IMR-90 (cell line): ENCODE data around the gene ATRNL1. TPM values are rescaled to one million over a fixed set of nuclear protein-coding genes. Genes with fewer than 3 reads are reported as not detected.

Source experiments
- ATAC-seq: fragments of 200-7000 bp; cut with Tn5 transposase; 2 replicates; pipeline ENCODE4 v1.9.1; 2020; ENCODE audit warnings: low read depth, mild to moderate bottlenecking, moderate library complexity
- BruUV-seq: library from RNA; stranded (reverse); fragments of 400-500 nt; replicated peaks from 2 replicates; lab custom pipeline; 2021; lab: Mats Ljungman, UMichigan
- CTCF ChIA-PET: fragments of 300-600 bp; formaldehyde crosslinking; extraction: SDS; loops from one replicate; lab custom pipeline; 2021; ENCODE audit warnings: antibody characterized with exemption; lab: Yijun Ruan, JAX
- POLR2A ChIA-PET: fragments of 300-600 bp; sonication (Branson Sonifier 250); formaldehyde crosslinking; loops from one replicate; lab custom pipeline; 2022; ENCODE audit warnings: antibody characterized with exemption; ENCODE audit not compliant: unreplicated experiment; lab: Charles Lee
- DNase-seq: peaks from one replicate; pipeline ENCODE4 v3.0.0; 2013
- H2AFZ ChIP-seq: replicated peaks from 2 replicates; pipeline ENCODE3; 2013; ENCODE audit warnings: low read length, mild to moderate bottlenecking; ENCODE audit not compliant: poor library complexity
- H2AK5ac ChIP-seq: 2 replicates; pipeline ENCODE4 v1.6.1; 2013; ENCODE audit warnings: low read depth, low read length, inconsistent platforms
- H2AK9ac ChIP-seq: replicated peaks from 2 replicates; pipeline ENCODE3; 2013; ENCODE audit warnings: mild to moderate bottlenecking, low read depth, low read length, moderate library complexity; ENCODE audit not compliant: poor library complexity
- H2BK120ac ChIP-seq: 2 replicates; pipeline ENCODE4 v1.6.1; 2013; ENCODE audit warnings: low read depth, low read length, inconsistent platforms
- H2BK15ac ChIP-seq: 3 replicates; pipeline ENCODE4 v1.6.1; 2013; ENCODE audit warnings: low read depth, low read length, inconsistent platforms
- H2BK20ac ChIP-seq: 2 replicates; pipeline ENCODE4 v1.6.1; 2013; ENCODE audit warnings: low read depth, mild to moderate bottlenecking, inconsistent platforms, low read length, moderate library complexity
- H2BK5ac ChIP-seq: 2 replicates; pipeline ENCODE4 v1.6.1; 2013; ENCODE audit warnings: mild to moderate bottlenecking, low read depth, low read length, inconsistent platforms; ENCODE audit not compliant: poor library complexity, severe bottlenecking
- H3K14ac ChIP-seq: replicated peaks from 2 replicates; pipeline ENCODE4 v1.6.1; 2013; ENCODE audit warnings: low read depth, low read length, inconsistent platforms
- H3K18ac ChIP-seq: 2 replicates; pipeline ENCODE4 v1.6.1; 2013; ENCODE audit warnings: low read depth, low read length, control low read depth
- H3K23ac ChIP-seq: 2 replicates; pipeline ENCODE4 v1.6.1; 2013; ENCODE audit warnings: low read depth, low read length, inconsistent platforms
- H3K27ac ChIP-seq: 2 replicates; pipeline ENCODE4 v1.5.1; 2013; ENCODE audit warnings: mild to moderate bottlenecking, control low read depth, low read length; ENCODE audit not compliant: insufficient read depth
- H3K27me3 ChIP-seq: 2 replicates; pipeline ENCODE4 v1.6.1; 2013; ENCODE audit warnings: low read length; ENCODE audit not compliant: control insufficient read depth, insufficient read depth
- H3K36me3 ChIP-seq: 2 replicates; pipeline ENCODE4 v1.6.1; 2013; ENCODE audit warnings: low read length, mixed read lengths; ENCODE audit not compliant: control insufficient read depth, insufficient read depth
- H3K4ac ChIP-seq: 2 replicates; pipeline ENCODE4 v1.6.1; 2013; ENCODE audit warnings: low read depth, low read length, inconsistent platforms
- H3K4me1 ChIP-seq: 2 replicates; pipeline ENCODE4 v1.6.1; 2013; ENCODE audit warnings: low read length, mixed read lengths; ENCODE audit not compliant: control insufficient read depth, insufficient read depth
- H3K4me2 ChIP-seq: 2 replicates; pipeline ENCODE4 v1.6.1; 2013; ENCODE audit warnings: low read depth, mild to moderate bottlenecking, control low read depth, low read length, moderate library complexity
- H3K4me3 ChIP-seq: 2 replicates; pipeline ENCODE4 v1.5.1; 2013; ENCODE audit warnings: low read depth, mild to moderate bottlenecking, control low read depth, low read length, moderate library complexity; ENCODE audit not compliant: insufficient read depth
- H3K56ac ChIP-seq: 2 replicates; pipeline ENCODE4 v1.6.1; 2013; ENCODE audit warnings: low read length, inconsistent platforms; ENCODE audit not compliant: insufficient read depth; ENCODE audit errors: extremely low read depth
- H3K79me1 ChIP-seq, 2 experiments: 2 replicates each; pipeline ENCODE4 v1.6.1; 2013; ENCODE audit warnings: low read length in 2 of 2, inconsistent platforms in 1 of 2, low read depth in 1 of 2
- H3K9ac ChIP-seq: 2 replicates; pipeline ENCODE4 v1.6.1; 2013; ENCODE audit warnings: low read depth, low read length, control low read depth
- H3K9me1 ChIP-seq: 2 replicates; pipeline ENCODE4 v1.6.1; 2013; ENCODE audit warnings: low read length, inconsistent platforms; ENCODE audit not compliant: insufficient read depth
- H3K9me3 ChIP-seq: 2 replicates; pipeline ENCODE4 v1.6.1; 2013; ENCODE audit warnings: low read length; ENCODE audit not compliant: control insufficient read depth, insufficient read depth
- H4K20me1 ChIP-seq: 2 replicates; pipeline ENCODE4 v1.6.1; 2013; ENCODE audit warnings: low read length, inconsistent platforms; ENCODE audit not compliant: insufficient read depth
- H4K5ac ChIP-seq: 2 replicates; pipeline ENCODE4 v1.6.1; 2013; ENCODE audit warnings: mild to moderate bottlenecking, low read depth, low read length, control low read depth
- H4K8ac ChIP-seq, 2 experiments: 2 replicates each; pipeline ENCODE4 v1.6.1; 2013; ENCODE audit warnings: low read depth in 2 of 2, low read length in 2 of 2, control low read depth in 1 of 2, inconsistent platforms in 1 of 2
- H4K91ac ChIP-seq: 2 replicates; pipeline ENCODE4 v1.6.1; 2013; ENCODE audit warnings: low read depth, low read length, inconsistent platforms; ENCODE audit not compliant: insufficient read depth
- CEBPB ChIP-seq: IDR thresholded peaks from 2 replicates; pipeline ENCODE4 v1.6.1; 2012; ENCODE audit warnings: low read depth, low read length, improper control_type of control experiment
- RAD21 ChIP-seq: IDR thresholded peaks from 2 replicates; pipeline ENCODE4 v1.6.1; 2012; ENCODE audit warnings: low read length, improper control_type of control experiment
- WGBS, 2 experiments: methylation state at CpG; one replicate each; pipeline versions ENCODE4 v1.1.5 to v1.1.7; 2013; ENCODE audit warnings: missing lambda C conversion rate in 2 of 2; ENCODE audit not compliant: insufficient read length in 1 of 2; ENCODE audit errors: extremely low coverage in 2 of 2; 5-methylcytosine and 5-hydroxymethylcytosine counted together
- dilution Hi-C: fragments of 300-500 bp; cut with HindIII; formaldehyde crosslinking; loops from one replicate; pipeline ENCODE4 v1.14.3; 2018; ENCODE audit warnings: low sequenced_read_pairs; ENCODE audit not compliant: unreplicated experiment
- in situ Hi-C: fragments of 300-500 bp; cut with MboI; formaldehyde crosslinking; loops from 3 replicates; pipeline ENCODE4 v1.14.3; 2019; ENCODE audit warnings: low sequenced_read_pairs, inconsistent platforms, mixed read lengths
- intact Hi-C: fragments of 100-400 bp; cut with micrococcal nuclease; formaldehyde crosslinking; loops from 2 replicates; pipeline ENCODE4 v1.10.0; 2022
- polyA plus RNA-seq, 3 experiments: library from polyadenylated mRNA; depleted of rRNA; stranded (reverse); fragments of >200 nt; gene quantifications; 2 replicates each; pipeline ENCODE4 v1.2.3, GENCODE V29; 2012; ENCODE audit warnings: low replicate concordance in 1 of 3
- total RNA-seq: library from RNA; depleted of rRNA; stranded (reverse); fragments of >200 nt; gene quantifications from 2 replicates; pipeline ENCODE4 v1.2.3, GENCODE V29; 2012

The ATRNL1 gene
- total and polyA plus RNA-seq, 2 of the 4 experiments (the other 2 are of a cell fraction): 0.18 to 0.19 TPM

- no peak overlapping the region for H3K4ac ChIP-seq
- WGBS, 2 experiments: no CpG with 5 or more reads among the region's 2 CpGs
- no peaks in the 10 kb centered on the region for H3K36me3 ChIP-seq
- H3K27me3 ChIP-seq: no peaks in the 10 kb centered on the region
- DNase-seq: no peak
- H4K8ac ChIP-seq: no peak overlapping the region
- H3K9ac ChIP-seq: no peak overlapping the region
- no peaks in the 10 kb centered on the region for H3K9me3 ChIP-seq
- H2AK5ac ChIP-seq: no peak overlapping the region
- 0 out of 2 replicates have a peak, but pooled peaks cover 3% of the 10 kb centered on the region for H3K4me1 ChIP-seq
- no peak overlapping the region for H2BK20ac ChIP-seq
- H3K56ac ChIP-seq: no peak overlapping the region
- POLR2A ChIA-PET: no interaction called here
- no peak overlapping the region for H3K4me2 ChIP-seq
- no peak overlapping the region for H3K14ac ChIP-seq
- CTCF ChIA-PET: no interaction called here
- H2BK120ac ChIP-seq: no peak overlapping the region
- H2AK9ac ChIP-seq: no peak overlapping the region
- no peak overlapping the region for H2BK15ac ChIP-seq
- no peak overlapping the region for H2BK5ac ChIP-seq
- intact Hi-C loops: no loop called here
- TF ChIP-seq RAD21 (no peak), CEBPB (no peak)
- H3K27ac ChIP-seq: no peak overlapping the region
- in situ Hi-C loops: no loop called here
- H3K23ac ChIP-seq: no peak overlapping the region
- no peaks in the 10 kb centered on the region for H4K20me1 ChIP-seq
- no peak overlapping the region for H4K5ac ChIP-seq
- H2AFZ ChIP-seq: no peak overlapping the region
- ATAC-seq: no peak
- no TSS peak for BruUV-seq
- dilution Hi-C loops: no loop called here
- H3K4me3 ChIP-seq: no peak overlapping the region
- no peak overlapping the region for H3K18ac ChIP-seq
- no peak overlapping the region for H4K91ac ChIP-seq
- no peaks in the 10 kb centered on the region for H3K9me1 ChIP-seq
- no peaks in the 10 kb centered on the region for H3K79me1 ChIP-seq
Measured at GRCh38 chr10:115051216-115051615, 41.9 kb upstream of the ATRNL1 start.
